Peyer's patch (tissue), 4 donors: ENCODE data around the gene CDH26.
"Not testable (repeated sequence)": the region's sequence is repeated elsewhere in the genome, so short reads cannot be mapped to it uniquely, and the experiment has no call there.

Source experiments
- CTCF ChIP-seq, 6 experiments: fragments of 450-650 bp in 4 of 6; fragments of 200-600 bp in 2 of 6; sonication (generic) in 1 of 6; IDR thresholded peaks; one replicate each; pipeline ENCODE4 v1.5.1; 2017 to 2019; ENCODE audit warnings: antibody characterized with exemption in 6 of 6, mild to moderate bottlenecking in 3 of 6, moderate library complexity in 1 of 6
- POLR2A ChIP-seq, 2 donors: fragments of 450-650 bp; IDR thresholded peaks; one replicate each; pipeline ENCODE4 v1.5.1; 2017; ENCODE audit warnings: antibody characterized with exemption in 2 of 2, mild to moderate bottlenecking in 2 of 2, moderate library complexity in 2 of 2

GRCh38 chr20:59957568-59957967 lies 655 bp upstream of the CDH26 start:
- not testable (repeated sequence) for TF ChIP-seq CTCF, POLR2A (IDR thresholded peaks at IDR 0.05)
